Mesothelial cell of epicardium (in vitro differentiated cells): Measurements from ENCODE around the gene GOLPH3. TPM values are rescaled to one million over a fixed set of nuclear protein-coding genes. Genes with fewer than 3 reads are reported as not detected.
A peak's percentile ranks its signal among the peaks of the same experiment; 100 is the strongest.

Experiments used
- DNase-seq, 2 experiments: peaks; one replicate each; pipeline ENCODE4 v3.0.0; 2021; ENCODE audit warnings: low spot score in 2 of 2; ENCODE audit not compliant: unreplicated experiment in 2 of 2
- H3K27ac Mint-ChIP-seq: 2 replicates; pipeline ENCODE4 v1.8.0; 2021; ENCODE audit warnings: mixed read lengths
- H3K27me3 Mint-ChIP-seq: 2 replicates; pipeline ENCODE4 v1.8.0; 2021; ENCODE audit warnings: low read depth, mixed read lengths
- H3K36me3 Mint-ChIP-seq: 2 replicates; pipeline ENCODE4 v1.8.0; 2021; ENCODE audit warnings: mixed read lengths
- H3K4me1 Mint-ChIP-seq: 2 replicates; pipeline ENCODE4 v1.8.0; 2021; ENCODE audit warnings: mixed read lengths
- H3K4me3 Mint-ChIP-seq: 2 replicates; pipeline ENCODE4 v1.8.0; 2021; ENCODE audit warnings: mild to moderate bottlenecking, moderate library complexity, mixed read lengths
- H3K9me3 Mint-ChIP-seq: 2 replicates; pipeline ENCODE4 v1.8.0; 2021; ENCODE audit warnings: mixed read lengths
- total RNA-seq: library from RNA; stranded (reverse); gene quantifications from 3 replicates; pipeline ENCODE4 v1.2.1, GENCODE V29; 2021
- TF ChIP-seq, protein P1 (sequence below): fragments of 200-600 bp; sonication (generic); IDR thresholded peaks from one replicate; pipeline ENCODE4 v1.5.0; 2021; ENCODE audit warnings: antibody characterized with exemption; ENCODE audit not compliant: unreplicated experiment

Gene GOLPH3
- total RNA-seq, 1 donor from 2014 or later: 73.7 TPM

DNA sequence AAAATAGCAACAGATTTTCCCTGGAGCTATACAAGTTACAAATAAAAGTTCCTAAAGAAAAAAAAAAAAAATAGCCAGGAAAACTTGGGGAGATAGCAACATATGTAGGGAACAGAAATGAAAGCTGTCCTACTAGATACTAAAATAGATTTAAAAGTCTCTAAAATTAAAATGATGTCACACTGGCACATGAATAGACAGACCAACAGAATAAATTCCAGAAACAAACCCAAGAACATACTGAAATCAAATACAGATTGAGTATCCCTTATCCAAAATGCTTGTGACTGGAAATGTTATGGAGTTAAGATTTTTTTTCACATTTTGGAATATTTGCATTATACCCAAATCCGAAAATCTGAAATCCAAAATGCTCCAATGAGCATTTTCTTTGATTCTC is 23.8 kb downstream of the GOLPH3 start:
- no peaks in the 10 kb centered on the region for H3K27me3 Mint-ChIP-seq
- H3K36me3 Mint-ChIP-seq: peaks cover 3% of the 10 kb centered on the region
- no peak overlapping the region for H3K27ac Mint-ChIP-seq
- H3K9me3 Mint-ChIP-seq: peaks cover 3% of the 10 kb centered on the region
- no peak for DNase-seq
- H3K4me1 Mint-ChIP-seq: peaks cover 22% of the 10 kb centered on the region
- no peak overlapping the region for H3K4me3 Mint-ChIP-seq
- TF ChIP-seq, protein P1, sequence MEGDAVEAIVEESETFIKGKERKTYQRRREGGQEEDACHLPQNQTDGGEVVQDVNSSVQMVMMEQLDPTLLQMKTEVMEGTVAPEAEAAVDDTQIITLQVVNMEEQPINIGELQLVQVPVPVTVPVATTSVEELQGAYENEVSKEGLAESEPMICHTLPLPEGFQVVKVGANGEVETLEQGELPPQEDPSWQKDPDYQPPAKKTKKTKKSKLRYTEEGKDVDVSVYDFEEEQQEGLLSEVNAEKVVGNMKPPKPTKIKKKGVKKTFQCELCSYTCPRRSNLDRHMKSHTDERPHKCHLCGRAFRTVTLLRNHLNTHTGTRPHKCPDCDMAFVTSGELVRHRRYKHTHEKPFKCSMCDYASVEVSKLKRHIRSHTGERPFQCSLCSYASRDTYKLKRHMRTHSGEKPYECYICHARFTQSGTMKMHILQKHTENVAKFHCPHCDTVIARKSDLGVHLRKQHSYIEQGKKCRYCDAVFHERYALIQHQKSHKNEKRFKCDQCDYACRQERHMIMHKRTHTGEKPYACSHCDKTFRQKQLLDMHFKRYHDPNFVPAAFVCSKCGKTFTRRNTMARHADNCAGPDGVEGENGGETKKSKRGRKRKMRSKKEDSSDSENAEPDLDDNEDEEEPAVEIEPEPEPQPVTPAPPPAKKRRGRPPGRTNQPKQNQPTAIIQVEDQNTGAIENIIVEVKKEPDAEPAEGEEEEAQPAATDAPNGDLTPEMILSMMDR: no peak

DNA sequence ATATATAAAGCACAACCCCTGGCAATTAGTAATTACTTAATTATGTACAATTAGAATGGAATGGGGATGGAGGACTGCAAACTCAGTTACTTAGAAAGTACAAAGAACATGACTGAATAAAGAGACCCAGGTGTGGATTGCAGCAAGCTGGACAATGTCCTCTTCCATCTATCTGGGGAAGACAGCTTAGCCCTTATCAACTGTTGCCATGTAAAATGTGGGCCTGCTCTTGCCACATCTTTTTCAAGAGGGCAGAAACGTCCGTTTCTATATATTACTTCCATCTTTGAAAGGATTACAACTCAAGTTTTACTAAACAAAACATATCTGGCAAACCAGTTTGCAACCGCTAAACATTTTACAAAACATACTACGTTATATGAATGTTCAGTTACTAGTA is 26.2 kb downstream of the GOLPH3 start:
- Mint-ChIP-seq H3K36me3 (peaks cover 9% of the 10 kb centered on the region), H3K4me1 (peaks cover 35% of the 10 kb centered on the region), H3K4me3 (no peak overlapping the region), H3K27ac (peak overlapping the region; percentile 16), H3K27me3 (no peaks in the 10 kb centered on the region), H3K9me3 (peaks cover 3% of the 10 kb centered on the region)
- TF ChIP-seq, protein P1: no peak
- no peak for DNase-seq

DNA sequence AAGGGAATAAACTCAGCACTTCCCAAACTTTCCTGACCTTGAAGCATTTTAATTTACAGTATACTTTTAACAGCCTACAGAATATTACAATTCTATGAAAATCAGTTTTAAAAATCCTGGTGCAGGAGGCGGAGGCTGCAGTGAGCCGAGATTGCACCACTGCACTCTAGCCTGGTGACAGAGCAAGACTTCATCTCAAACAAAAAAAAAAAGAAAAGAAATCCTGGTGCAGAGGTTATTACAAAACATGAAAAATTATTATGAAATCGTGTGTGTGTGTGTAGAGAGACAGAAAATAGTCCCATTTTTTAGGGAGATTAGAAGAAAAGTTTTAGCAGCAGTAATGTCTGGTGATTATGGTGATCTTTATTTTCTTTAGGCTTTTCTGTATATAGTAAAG is 26.9 kb downstream of the GOLPH3 start:
- TF ChIP-seq, protein P1: no peak
- peak overlapping the region; percentile 11 for H3K27ac Mint-ChIP-seq
- H3K4me1 Mint-ChIP-seq: peaks cover 35% of the 10 kb centered on the region
- H3K4me3 Mint-ChIP-seq: no peak overlapping the region
- no peak for DNase-seq
- H3K27me3 Mint-ChIP-seq: no peaks in the 10 kb centered on the region
- H3K36me3 Mint-ChIP-seq: peaks cover 10% of the 10 kb centered on the region
- H3K9me3 Mint-ChIP-seq: peaks cover 3% of the 10 kb centered on the region

GRCh38 chr5:32145378-32145777 is 28.7 kb downstream of the GOLPH3 start:
- Mint-ChIP-seq H3K27ac (peak overlapping the region; percentile 45), H3K36me3 (peaks cover 17% of the 10 kb centered on the region), H3K4me1 (peaks cover 35% of the 10 kb centered on the region), H3K4me3 (no peak overlapping the region), H3K9me3 (no peaks in the 10 kb centered on the region), H3K27me3 (no peaks in the 10 kb centered on the region)
- TF ChIP-seq, protein P1: no peak
- DNase-seq: no peak

- Mint-ChIP-seq H3K36me3 (peaks cover 21% of the 10 kb centered on the region), H3K4me3 (no peak overlapping the region), H3K4me1 (peaks cover 36% of the 10 kb centered on the region), H3K27ac (peak overlapping the region; percentile 70), H3K9me3 (no peaks in the 10 kb centered on the region), H3K27me3 (no peaks in the 10 kb centered on the region)
- no peak for DNase-seq
- TF ChIP-seq, protein P1: no peak
Measured at GRCh38 chr5:32144378-32145207, 29.5 kb downstream of the GOLPH3 start.
